Neural cell (in vitro differentiated cells): ENCODE measurements around the gene ACP2. TPM values are rescaled to one million over a fixed set of nuclear protein-coding genes. Genes with fewer than 3 reads are reported as not detected.

ENCODE experiments used
- H2AFZ ChIP-seq: fragments of 200-600, 300-800 bp; sonication (generic), shearing (Covaris generic); 2 replicates; pipeline ENCODE4 v1.6.0; 2014; ENCODE audit warnings: low read depth, mild to moderate bottlenecking, antibody characterized with exemption, low read length, moderate library complexity
- H3F3A ChIP-seq: fragments of 200-600 bp; shearing (Covaris generic); 2 replicates; pipeline ENCODE4 v1.6.1; 2016; ENCODE audit warnings: mild to moderate bottlenecking, moderate library complexity, mixed read lengths, antibody characterized with exemption, low read length; ENCODE audit not compliant: insufficient read depth, poor library complexity, severe bottlenecking
- H3K27ac ChIP-seq: fragments of 200-600, 300-800 bp; sonication (generic), shearing (Covaris generic); 2 replicates; pipeline ENCODE4 v1.5.1; 2014; ENCODE audit warnings: mild to moderate bottlenecking, low read length, moderate library complexity
- H3K27me3 ChIP-seq: fragments of 300-800, 200-600 bp; sonication (generic), shearing (Covaris generic); 2 replicates; pipeline ENCODE4 v1.6.0; 2014; ENCODE audit warnings: mild to moderate bottlenecking, low read depth, low read length, moderate library complexity; ENCODE audit not compliant: insufficient read depth
- H3K36me3 ChIP-seq: fragments of 300-800, 200-600 bp; sonication (generic), shearing (Covaris generic); 2 replicates; pipeline ENCODE4 v1.5.1; 2014; ENCODE audit warnings: mild to moderate bottlenecking, antibody characterized with exemption, low read length, moderate library complexity; ENCODE audit not compliant: insufficient read depth
- H3K4me2 ChIP-seq: fragments of 300-800, 200-600 bp; sonication (generic), shearing (Covaris generic); 2 replicates; pipeline ENCODE4 v1.6.0; 2014; ENCODE audit warnings: mild to moderate bottlenecking, low read length
- H3K4me3 ChIP-seq: fragments of 300-800, 200-600 bp; sonication (generic), shearing (Covaris generic); 2 replicates; pipeline ENCODE4 v1.5.1; 2014; ENCODE audit warnings: mild to moderate bottlenecking, low read length, moderate library complexity
- H3K79me2 ChIP-seq: fragments of 200-600 bp; shearing (Covaris generic); replicated peaks from 2 replicates; pipeline ENCODE4 v1.6.0; 2014; ENCODE audit warnings: mild to moderate bottlenecking, low read length, moderate library complexity; ENCODE audit not compliant: insufficient read depth
- H3K9ac ChIP-seq: fragments of 300-800, 200-600 bp; sonication (generic), shearing (Covaris generic); 2 replicates; pipeline ENCODE4 v1.6.1; 2016; ENCODE audit warnings: mild to moderate bottlenecking, low read length, mixed read lengths
- H3K9me2 ChIP-seq: fragments of 200-600 bp; shearing (Covaris generic); 2 replicates; pipeline ENCODE4 v1.6.1; 2016; ENCODE audit warnings: mild to moderate bottlenecking, low read length, mixed read lengths; ENCODE audit not compliant: insufficient read depth
- H3K9me3 ChIP-seq: fragments of 200-600, 300-800 bp; sonication (generic), shearing (Covaris generic); 2 replicates; pipeline ENCODE4 v1.6.1; 2016; ENCODE audit warnings: mild to moderate bottlenecking, mixed run types, low read length, moderate library complexity, mixed read lengths
- H4K20me1 ChIP-seq: fragments of 200-600 bp; shearing (Covaris generic); 2 replicates; pipeline ENCODE4 v1.6.1; 2016; ENCODE audit warnings: mild to moderate bottlenecking, mixed run types; ENCODE audit not compliant: insufficient read depth
- EP300 ChIP-seq: fragments of 450-650 bp; conservative IDR thresholded peaks from 2 replicates; pipeline ENCODE4 v1.6.1; 2014; ENCODE audit warnings: antibody characterized with exemption, mild to moderate bottlenecking, moderate library complexity; ENCODE audit not compliant: poor library complexity, severe bottlenecking
- EZH2 ChIP-seq: fragments of 200-600, 300-800 bp; shearing (Covaris generic), sonication (generic); IDR thresholded peaks from 2 replicates; pipeline ENCODE4 v1.6.1; 2014; ENCODE audit warnings: antibody characterized with exemption, low read length, borderline replicate concordance, mild to moderate bottlenecking; ENCODE audit not compliant: insufficient read depth, poor library complexity, severe bottlenecking
- MXI1 ChIP-seq: fragments of 450-650 bp; conservative IDR thresholded peaks from 2 replicates; pipeline ENCODE4 v1.6.1; 2014; ENCODE audit warnings: antibody characterized with exemption, mild to moderate bottlenecking; ENCODE audit not compliant: poor library complexity, severe bottlenecking
- POLR2AphosphoS5 ChIP-seq: IDR thresholded peaks from 2 replicates; pipeline ENCODE4 v1.6.1; 2012
- RAD21 ChIP-seq: fragments of 450-650 bp; conservative IDR thresholded peaks from 2 replicates; pipeline ENCODE4 v1.6.1; 2014; ENCODE audit warnings: antibody characterized with exemption, mild to moderate bottlenecking, moderate library complexity
- SMC3 ChIP-seq: fragments of 450-650 bp; conservative IDR thresholded peaks from 2 replicates; pipeline ENCODE4 v1.6.1; 2014; ENCODE audit warnings: antibody characterized with exemption, mild to moderate bottlenecking, moderate library complexity; ENCODE audit not compliant: poor library complexity
- TAF1 ChIP-seq: IDR thresholded peaks from 2 replicates; pipeline ENCODE4 v1.6.1; 2012; ENCODE audit warnings: low read depth
- polyA plus RNA-seq: library from polyadenylated mRNA; depleted of rRNA; stranded (reverse); fragments of >200 nt; gene quantifications from 2 replicates; pipeline ENCODE4 v1.2.3, GENCODE V29; 2014
- TF ChIP-seq, protein P1 (sequence below): fragments of 450-650 bp; IDR thresholded peaks from 2 replicates; pipeline ENCODE4 v1.5.1; 2014; ENCODE audit warnings: antibody characterized with exemption, mild to moderate bottlenecking, moderate library complexity; ENCODE audit not compliant: poor library complexity, severe bottlenecking
- TF ChIP-seq, protein P2 (sequence below): IDR thresholded peaks from 2 replicates; pipeline ENCODE4 v1.6.1; 2012; ENCODE audit warnings: borderline replicate concordance

Gene ACP2
- polyA plus RNA-seq, 1 donor from 2014 or later = 48.1 TPM

DNA sequence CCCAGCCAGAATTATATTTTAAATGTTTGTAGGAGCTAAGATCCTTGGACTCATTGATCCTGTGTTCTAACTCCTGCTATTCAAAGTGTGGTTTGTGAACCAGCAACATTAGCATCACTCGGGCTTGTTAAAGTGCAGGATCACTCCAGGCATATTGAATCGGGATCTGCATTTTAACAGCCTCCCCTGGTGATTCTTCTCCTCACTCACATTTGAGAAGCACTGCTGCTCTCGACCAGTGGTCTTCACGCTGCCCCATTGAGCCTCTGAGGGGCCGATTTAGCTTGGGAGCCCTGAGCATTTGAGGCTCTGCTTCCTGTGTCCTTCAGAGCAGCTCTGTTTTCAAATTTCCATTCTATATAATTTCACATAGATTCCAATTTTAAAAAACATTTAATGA lies 32.2 kb upstream of the ACP2 start:
- no peak for TF ChIP-seq POLR2AphosphoS5
- Histone ChIP-seq H3K9me2 (no peaks in the 10 kb centered on the region), H3F3A (no peaks in the 10 kb centered on the region), H3K79me2 (no peaks in the 10 kb centered on the region), H2AFZ (no peak overlapping the region), H4K20me1 (no peaks in the 10 kb centered on the region), H3K27me3 (no peaks in the 10 kb centered on the region), H3K27ac (no peak overlapping the region), H3K9me3 (no peaks in the 10 kb centered on the region), H3K9ac (no peak overlapping the region), H3K4me3 (no peak overlapping the region), H3K4me2 (no peak overlapping the region), H3K36me3 (no peaks in the 10 kb centered on the region)

DNA sequence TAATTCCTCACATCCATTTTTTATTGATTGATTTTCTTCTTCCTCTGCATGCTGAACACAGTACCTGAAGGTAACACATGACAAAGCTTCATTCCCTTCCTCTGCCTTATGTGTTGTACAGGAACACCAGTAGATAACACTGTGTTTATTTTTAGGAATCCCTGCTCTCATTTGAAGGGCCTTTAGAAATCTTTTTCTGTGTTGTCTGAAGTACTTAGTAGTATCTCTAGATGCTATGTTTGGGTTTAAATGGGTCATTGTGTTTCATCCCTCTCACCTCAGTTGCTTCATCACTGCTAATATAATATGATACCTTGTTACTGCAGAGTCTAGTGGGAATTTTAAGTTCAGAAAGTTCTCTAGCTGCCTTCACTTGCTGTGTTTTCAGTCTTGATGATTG lies 31.5 kb upstream of the ACP2 start:
- no peaks in the 10 kb centered on the region for H3K36me3 ChIP-seq
- no peaks in the 10 kb centered on the region for H3K9me2 ChIP-seq

DNA sequence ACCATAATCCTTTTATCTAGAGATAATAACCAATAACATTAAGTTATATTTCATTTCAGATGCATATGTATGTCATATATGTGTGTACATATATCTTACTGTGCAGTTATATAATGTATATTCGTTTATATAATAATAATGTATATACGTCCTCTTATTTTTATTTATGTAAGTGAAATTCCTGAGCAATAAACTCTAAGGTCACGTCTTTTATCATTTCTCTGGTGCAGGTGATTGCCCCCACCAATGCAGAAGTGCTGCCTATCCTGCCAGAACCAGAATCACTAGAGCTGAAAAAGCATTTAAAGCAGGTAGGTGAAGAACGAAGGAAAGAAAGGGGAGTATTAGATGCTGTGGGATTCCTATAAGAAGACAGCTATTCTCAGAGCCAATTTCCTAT lies 30.2 kb upstream of the ACP2 start:
- Histone ChIP-seq H4K20me1 (no peaks in the 10 kb centered on the region), H3K27ac (no peak overlapping the region), H3K36me3 (peaks cover 7% of the 10 kb centered on the region), H2AFZ (no peak overlapping the region), H3K9me3 (no peaks in the 10 kb centered on the region), H3F3A (no peaks in the 10 kb centered on the region), H3K9me2 (no peaks in the 10 kb centered on the region), H3K27me3 (no peaks in the 10 kb centered on the region), H3K9ac (no peak overlapping the region), H3K4me3 (no peak overlapping the region), H3K4me2 (no peak overlapping the region), H3K79me2 (peaks cover 10% of the 10 kb centered on the region)
- TF ChIP-seq EP300 (no peak), EZH2 (no peak), SMC3 (no peak), RAD21 (no peak), TAF1 (no peak), MXI1 (no peak), POLR2AphosphoS5 (no peak)
- TF ChIP-seq, protein P1, sequence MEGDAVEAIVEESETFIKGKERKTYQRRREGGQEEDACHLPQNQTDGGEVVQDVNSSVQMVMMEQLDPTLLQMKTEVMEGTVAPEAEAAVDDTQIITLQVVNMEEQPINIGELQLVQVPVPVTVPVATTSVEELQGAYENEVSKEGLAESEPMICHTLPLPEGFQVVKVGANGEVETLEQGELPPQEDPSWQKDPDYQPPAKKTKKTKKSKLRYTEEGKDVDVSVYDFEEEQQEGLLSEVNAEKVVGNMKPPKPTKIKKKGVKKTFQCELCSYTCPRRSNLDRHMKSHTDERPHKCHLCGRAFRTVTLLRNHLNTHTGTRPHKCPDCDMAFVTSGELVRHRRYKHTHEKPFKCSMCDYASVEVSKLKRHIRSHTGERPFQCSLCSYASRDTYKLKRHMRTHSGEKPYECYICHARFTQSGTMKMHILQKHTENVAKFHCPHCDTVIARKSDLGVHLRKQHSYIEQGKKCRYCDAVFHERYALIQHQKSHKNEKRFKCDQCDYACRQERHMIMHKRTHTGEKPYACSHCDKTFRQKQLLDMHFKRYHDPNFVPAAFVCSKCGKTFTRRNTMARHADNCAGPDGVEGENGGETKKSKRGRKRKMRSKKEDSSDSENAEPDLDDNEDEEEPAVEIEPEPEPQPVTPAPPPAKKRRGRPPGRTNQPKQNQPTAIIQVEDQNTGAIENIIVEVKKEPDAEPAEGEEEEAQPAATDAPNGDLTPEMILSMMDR = no peak

More for the DNA sequence above, 31.5 kb upstream of the ACP2 start:
- no peaks in the 10 kb centered on the region for H4K20me1 ChIP-seq
- no peak overlapping the region for H3K9ac ChIP-seq
- H3K4me3 ChIP-seq = no peak overlapping the region
- TF ChIP-seq SMC3 (no peak), EZH2 (no peak), POLR2AphosphoS5 (no peak), EP300 (no peak), MXI1 (no peak), RAD21 (no peak), TAF1 (no peak)
- TF ChIP-seq, protein P2, sequence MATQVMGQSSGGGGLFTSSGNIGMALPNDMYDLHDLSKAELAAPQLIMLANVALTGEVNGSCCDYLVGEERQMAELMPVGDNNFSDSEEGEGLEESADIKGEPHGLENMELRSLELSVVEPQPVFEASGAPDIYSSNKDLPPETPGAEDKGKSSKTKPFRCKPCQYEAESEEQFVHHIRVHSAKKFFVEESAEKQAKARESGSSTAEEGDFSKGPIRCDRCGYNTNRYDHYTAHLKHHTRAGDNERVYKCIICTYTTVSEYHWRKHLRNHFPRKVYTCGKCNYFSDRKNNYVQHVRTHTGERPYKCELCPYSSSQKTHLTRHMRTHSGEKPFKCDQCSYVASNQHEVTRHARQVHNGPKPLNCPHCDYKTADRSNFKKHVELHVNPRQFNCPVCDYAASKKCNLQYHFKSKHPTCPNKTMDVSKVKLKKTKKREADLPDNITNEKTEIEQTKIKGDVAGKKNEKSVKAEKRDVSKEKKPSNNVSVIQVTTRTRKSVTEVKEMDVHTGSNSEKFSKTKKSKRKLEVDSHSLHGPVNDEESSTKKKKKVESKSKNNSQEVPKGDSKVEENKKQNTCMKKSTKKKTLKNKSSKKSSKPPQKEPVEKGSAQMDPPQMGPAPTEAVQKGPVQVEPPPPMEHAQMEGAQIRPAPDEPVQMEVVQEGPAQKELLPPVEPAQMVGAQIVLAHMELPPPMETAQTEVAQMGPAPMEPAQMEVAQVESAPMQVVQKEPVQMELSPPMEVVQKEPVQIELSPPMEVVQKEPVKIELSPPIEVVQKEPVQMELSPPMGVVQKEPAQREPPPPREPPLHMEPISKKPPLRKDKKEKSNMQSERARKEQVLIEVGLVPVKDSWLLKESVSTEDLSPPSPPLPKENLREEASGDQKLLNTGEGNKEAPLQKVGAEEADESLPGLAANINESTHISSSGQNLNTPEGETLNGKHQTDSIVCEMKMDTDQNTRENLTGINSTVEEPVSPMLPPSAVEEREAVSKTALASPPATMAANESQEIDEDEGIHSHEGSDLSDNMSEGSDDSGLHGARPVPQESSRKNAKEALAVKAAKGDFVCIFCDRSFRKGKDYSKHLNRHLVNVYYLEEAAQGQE = no peak
- TF ChIP-seq, protein P1 = no peak
- no peak overlapping the region for H3K27ac ChIP-seq
- H3K27me3 ChIP-seq = no peaks in the 10 kb centered on the region
- H3F3A ChIP-seq = no peaks in the 10 kb centered on the region
- no peaks in the 10 kb centered on the region for H3K9me3 ChIP-seq
- no peak overlapping the region for H3K4me2 ChIP-seq
- H2AFZ ChIP-seq = no peak overlapping the region
- peaks cover under 1% of the 10 kb centered on the region for H3K79me2 ChIP-seq
